ENCODE data around the gene MEX3C.

GRCh38 chr18:51190000-51190399, 7.5 kb downstream of the MEX3C start:
- TF ChIP-seq CTCF (IDR thresholded peaks at IDR 0.05) (no peak), EZH2phosphoT487 (IDR thresholded peaks at IDR 0.05) (no peak), EZH2 (IDR thresholded peaks at IDR 0.05) (no peak)
